Hepatocyte (in vitro differentiated cells): ENCODE results near the gene PLCG1. TPM values are rescaled to one million over a fixed set of nuclear protein-coding genes. Genes with fewer than 3 reads are reported as not detected.

Source experiments
- DNase-seq: peaks from one replicate; pipeline ENCODE4 v3.0.0-alpha.2; 2016; ENCODE audit warnings: low spot score
- H2AFZ ChIP-seq: fragments of 200-600 bp; sonication (generic); 2 replicates; pipeline ENCODE4 v1.6.0; 2016; ENCODE audit warnings: antibody characterized with exemption, mild to moderate bottlenecking
- H3K27ac ChIP-seq: fragments of 200-600 bp; sonication (generic); 2 replicates; pipeline ENCODE4 v1.5.1; 2016; ENCODE audit warnings: mild to moderate bottlenecking
- H3K27me3 ChIP-seq: fragments of 200-600 bp; sonication (generic); 2 replicates; pipeline ENCODE4 v1.6.1; 2016
- H3K36me3 ChIP-seq: fragments of 200-600 bp; sonication (generic); replicated peaks from 2 replicates; pipeline ENCODE4 v1.5.1; 2016; ENCODE audit warnings: low read depth; ENCODE audit not compliant: insufficient read depth
- H3K4me1 ChIP-seq: fragments of 200-600 bp; sonication (generic); 2 replicates; pipeline ENCODE4 v1.5.1; 2016; ENCODE audit warnings: mild to moderate bottlenecking, moderate library complexity; ENCODE audit not compliant: insufficient read depth
- H3K4me2 ChIP-seq: fragments of 200-600 bp; sonication (generic); 2 replicates; pipeline ENCODE4 v1.6.0; 2016
- H3K4me3 ChIP-seq: fragments of 200-600 bp; sonication (generic); 2 replicates; pipeline ENCODE4 v1.5.1; 2016; ENCODE audit warnings: mild to moderate bottlenecking
- H3K79me2 ChIP-seq: fragments of 200-600 bp; sonication (generic); 2 replicates; pipeline ENCODE4 v1.6.0; 2017; ENCODE audit warnings: mild to moderate bottlenecking
- H3K9me2 ChIP-seq: fragments of 200-600 bp; sonication (generic); replicated peaks from 2 replicates; pipeline ENCODE4 v1.6.0; 2017; ENCODE audit warnings: mild to moderate bottlenecking; ENCODE audit not compliant: insufficient read depth
- H3K9me3 ChIP-seq: fragments of 200-600 bp; sonication (generic); 2 replicates; pipeline ENCODE4 v1.5.1; 2016; ENCODE audit warnings: low read depth, mild to moderate bottlenecking
- H4K20me1 ChIP-seq: fragments of 200-600 bp; sonication (generic); 2 replicates; pipeline ENCODE4 v1.6.0; 2016; ENCODE audit warnings: mild to moderate bottlenecking; ENCODE audit not compliant: insufficient read depth, poor library complexity, severe bottlenecking
- CTCF ChIP-seq: fragments of 200-600 bp; sonication (generic); IDR thresholded peaks from 2 replicates; pipeline ENCODE4 v1.5.1; 2016; ENCODE audit warnings: antibody characterized with exemption, mild to moderate bottlenecking; ENCODE audit not compliant: poor library complexity
- EZH2 ChIP-seq: fragments of 200-600 bp; sonication (generic); IDR thresholded peaks from 2 replicates; pipeline ENCODE4 v1.6.1; 2016; ENCODE audit warnings: antibody characterized with exemption, mild to moderate bottlenecking, borderline replicate concordance
- EZH2phosphoT487 ChIP-seq: fragments of 200-600 bp; sonication (generic); IDR thresholded peaks from one replicate; pipeline ENCODE4 v1.6.1; 2018; ENCODE audit warnings: antibody characterized with exemption, mild to moderate bottlenecking, low read depth, moderate library complexity; ENCODE audit not compliant: unreplicated experiment, severe bottlenecking
- WGBS: methylation state at CpG from one replicate; pipeline ENCODE4 v1.1.6; 2016; ENCODE audit warnings: low lambda C conversion rate; ENCODE audit errors: missing lambda C conversion rate; 5-methylcytosine and 5-hydroxymethylcytosine counted together
- polyA plus RNA-seq: library from polyadenylated mRNA; unstranded; fragments of >200 nt; fragmentation: Nextera tagmentation; extraction: Ambion mirVana; gene quantifications from 2 replicates; pipeline ENCODE4 v1.2.1, GENCODE V29; 2016
- total RNA-seq: library from RNA; depleted of rRNA; stranded (reverse); fragments of >200 nt; gene quantifications from 2 replicates; pipeline ENCODE4 v1.2.3, GENCODE V29; 2014

PLCG1 gene
- total and polyA plus RNA-seq, 2 experiments from 2014 or later: 52.7 to 73.2 TPM

- Histone ChIP-seq H3K4me2 (no peak overlapping the region), H3K9me2 (no peaks in the 10 kb centered on the region), H3K36me3 (no peaks in the 10 kb centered on the region), H2AFZ (no peak overlapping the region), H3K79me2 (no peaks in the 10 kb centered on the region), H3K27ac (no peak overlapping the region), H3K4me1 (no peaks in the 10 kb centered on the region), H3K27me3 (no peaks in the 10 kb centered on the region), H4K20me1 (no peaks in the 10 kb centered on the region), H3K9me3 (no peaks in the 10 kb centered on the region), H3K4me3 (no peak overlapping the region)
- TF ChIP-seq CTCF (no peak), EZH2 (no peak), EZH2phosphoT487 (no peak)
- no peak for DNase-seq
- WGBS: 92% methylated on average over 8 of the region's 8 CpGs
Measured at GRCh38 chr20:41176711-41177552, 39.6 kb downstream of the PLCG1 start.

DNA sequence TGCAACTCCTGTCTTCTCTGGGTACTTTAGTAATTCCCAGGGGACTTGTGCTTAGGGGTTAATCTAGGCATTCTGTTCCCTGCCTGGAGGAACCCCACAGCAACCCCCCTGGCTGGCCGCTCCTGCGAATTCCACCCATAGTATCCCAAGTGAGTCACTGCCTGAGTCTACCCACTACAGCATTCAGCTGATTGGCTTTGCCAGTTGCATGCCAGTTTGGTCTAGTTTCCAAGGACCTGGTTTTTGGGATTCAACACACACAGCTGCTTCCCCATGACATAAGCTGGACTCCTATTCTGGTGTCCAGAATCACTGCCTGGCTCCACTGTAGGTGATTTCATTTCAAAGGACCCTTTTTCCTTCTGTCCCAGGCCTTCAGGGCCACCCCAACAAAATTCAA lies 40.3 kb downstream of the PLCG1 start:
- Histone ChIP-seq H3K79me2 (no peaks in the 10 kb centered on the region), H3K4me2 (no peak overlapping the region), H3K9me3 (no peaks in the 10 kb centered on the region), H3K4me3 (no peak overlapping the region), H3K4me1 (no peaks in the 10 kb centered on the region), H2AFZ (no peak overlapping the region), H3K27ac (no peak overlapping the region), H3K36me3 (no peaks in the 10 kb centered on the region), H3K9me2 (no peaks in the 10 kb centered on the region), H4K20me1 (no peaks in the 10 kb centered on the region), H3K27me3 (no peaks in the 10 kb centered on the region)
- DNase-seq: peak; percentile 23
- no peak for TF ChIP-seq EZH2
- WGBS: 74% methylated on average over 2 of the region's 2 CpGs

DNA sequence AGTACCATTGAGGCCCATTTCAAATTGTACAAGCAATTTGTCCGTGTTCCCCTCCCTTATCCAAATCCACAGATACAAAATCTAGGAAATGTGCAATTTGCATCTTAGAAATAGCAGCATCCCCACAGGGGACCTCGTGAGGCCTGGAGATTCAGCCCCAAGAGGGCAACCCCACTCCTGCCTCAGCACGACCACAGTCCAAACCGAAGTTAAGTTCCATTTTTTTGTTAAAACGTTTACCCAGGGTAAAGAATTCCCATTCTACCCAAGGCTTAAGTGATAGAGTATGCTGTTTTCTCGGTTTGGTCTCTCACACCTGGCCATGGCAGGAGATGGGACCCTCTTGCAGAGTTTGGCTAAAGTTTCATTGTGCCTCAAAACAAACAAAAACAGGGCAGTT lies 41.2 kb downstream of the PLCG1 start:
- no peak overlapping the region for H3K27ac ChIP-seq
- no peak for DNase-seq
- no peaks in the 10 kb centered on the region for H3K36me3 ChIP-seq
- H3K4me3 ChIP-seq: no peak overlapping the region
- TF ChIP-seq CTCF: no peak
- TF ChIP-seq EZH2phosphoT487: no peak
- TF ChIP-seq EZH2: no peak
- no peaks in the 10 kb centered on the region for H3K4me1 ChIP-seq
- no peaks in the 10 kb centered on the region for H4K20me1 ChIP-seq
- no peaks in the 10 kb centered on the region for H3K79me2 ChIP-seq
- H3K9me2 ChIP-seq: no peaks in the 10 kb centered on the region
- no peak overlapping the region for H3K4me2 ChIP-seq
- H3K27me3 ChIP-seq: no peaks in the 10 kb centered on the region
- H3K9me3 ChIP-seq: no peaks in the 10 kb centered on the region
- H2AFZ ChIP-seq: no peak overlapping the region
- 83% methylated on average over 6 of the region's 6 CpGs for WGBS

- no peak for TF ChIP-seq EZH2
- no peak for TF ChIP-seq CTCF
- TF ChIP-seq EZH2phosphoT487: no peak
- H3K4me3 ChIP-seq: no peak overlapping the region
- H3K4me2 ChIP-seq: no peak overlapping the region
- H2AFZ ChIP-seq: no peak overlapping the region
- no peaks in the 10 kb centered on the region for H3K36me3 ChIP-seq
- no peak overlapping the region for H3K27ac ChIP-seq
- no peaks in the 10 kb centered on the region for H3K27me3 ChIP-seq
- H3K9me2 ChIP-seq: no peaks in the 10 kb centered on the region
- no peaks in the 10 kb centered on the region for H3K4me1 ChIP-seq
- no peaks in the 10 kb centered on the region for H3K9me3 ChIP-seq
- H4K20me1 ChIP-seq: no peaks in the 10 kb centered on the region
- 82% methylated on average over 8 of the region's 8 CpGs for WGBS
- DNase-seq: no peak
- no peaks in the 10 kb centered on the region for H3K79me2 ChIP-seq
Measured at GRCh38 chr20:41178904-41179432, 41.6 kb downstream of the PLCG1 start.
